ENCODE results near the gene SYNDIG1.
A peak's percentile ranks its signal among the peaks of the same experiment; 100 is the strongest.

SYNDIG1 gene

GRCh38 chr20:24658920-24659660 is 189.7 kb downstream of the SYNDIG1 start:
- DNase-seq (ENCODE audit: low spot score), result peak; percentile 75

- DNase-seq (ENCODE audit: low spot score), result no peak
Observed at GRCh38 chr20:24659835-24660234, 190.4 kb downstream of the SYNDIG1 start.

- DNase-seq (ENCODE audit: low spot score), result no peak
Observed at GRCh38 chr20:24660651-24661050, 191.2 kb downstream of the SYNDIG1 start.

GRCh38 chr20:24661255-24661654 is 191.8 kb downstream of the SYNDIG1 start:
- no peak for DNase-seq (ENCODE audit: low spot score)

- no peak for DNase-seq (ENCODE audit: low spot score)
Observed at GRCh38 chr20:24662322-24662721, 192.9 kb downstream of the SYNDIG1 start.

- peak; percentile 64 for DNase-seq (ENCODE audit: low spot score)
Observed at GRCh38 chr20:24662752-24663365, 193.4 kb downstream of the SYNDIG1 start.

GRCh38 chr20:24663496-24663895 is 194.1 kb downstream of the SYNDIG1 start:
- no peak for DNase-seq (ENCODE audit: low spot score)

- no peak for DNase-seq (ENCODE audit: low spot score)
Observed at GRCh38 chr20:24664266-24664986, 195.0 kb downstream of the SYNDIG1 start.

- DNase-seq (ENCODE audit: low spot score), result no peak
Observed at GRCh38 chr20:24665196-24665595, 195.8 kb downstream of the SYNDIG1 start.

GRCh38 chr20:24665741-24666191 is 196.3 kb downstream of the SYNDIG1 start:
- no peak for DNase-seq (ENCODE audit: low spot score)

GRCh38 chr20:24667689-24668383 is 198.4 kb downstream of the SYNDIG1 start:
- DNase-seq (ENCODE audit: low spot score), result no peak

- DNase-seq (ENCODE audit: low spot score), result no peak
Observed at GRCh38 chr20:24668384-24668702, 198.9 kb downstream of the SYNDIG1 start.

GRCh38 chr20:24668791-24669190 is 199.4 kb downstream of the SYNDIG1 start:
- DNase-seq (ENCODE audit: low spot score), result no peak

- no peak for DNase-seq (ENCODE audit: low spot score)
Observed at GRCh38 chr20:24669701-24670100, 200.3 kb downstream of the SYNDIG1 start.

- no peak for DNase-seq (ENCODE audit: low spot score)
Observed at GRCh38 chr20:24670341-24670872, 201.0 kb downstream of the SYNDIG1 start.

- DNase-seq (ENCODE audit: low spot score), result no peak
Observed at GRCh38 chr20:24670981-24671380, 201.6 kb downstream of the SYNDIG1 start.

GRCh38 chr20:24672181-24672880 is 202.9 kb downstream of the SYNDIG1 start:
- DNase-seq (ENCODE audit: low spot score), result no peak

GRCh38 chr20:24672886-24673677 is 203.7 kb downstream of the SYNDIG1 start:
- DNase-seq (ENCODE audit: low spot score), result no peak

GRCh38 chr20:24673678-24674570 is 204.5 kb downstream of the SYNDIG1 start:
- no peak for DNase-seq (ENCODE audit: low spot score)

Measured in cerebellar cortex (tissue), 1 donor.